ENCODE measurements around the gene MOB1B. TPM values are rescaled to one million over a fixed set of nuclear protein-coding genes. Genes with fewer than 3 reads are reported as not detected.
A peak's percentile ranks its signal among the peaks of the same experiment; 100 is the strongest.
"Not testable (repeated sequence)": the region's sequence is repeated elsewhere in the genome, so short reads cannot be mapped to it uniquely, and the experiment has no call there.

The MOB1B gene
- polyA plus RNA-seq (ENCODE audit: insufficient read depth in 1 of 5, insufficient read length in 5 of 5, low replicate concordance in 1 of 5) = 10 to 100 TPM; 31.2 to 53.5 (median 45.5) TPM
- long read RNA-seq, donor 1, full-length matches to known transcripts = 6 of 6 reads
- long read RNA-seq, donor 1, partial matches to known transcripts = 0 of 6 reads
- long read RNA-seq, donor 1, other reads (novel, unspliced or antisense) = 0 of 6 reads
- long read RNA-seq, donor 2, full-length matches to known transcripts = 1 of 6 reads
- long read RNA-seq, donor 2, partial matches to known transcripts = 5 of 6 reads
- long read RNA-seq, donor 2, other reads (novel, unspliced or antisense) = 0 of 6 reads
- long read RNA-seq, donor 3, full-length matches to known transcripts = 4 of 4 reads
- long read RNA-seq, donor 3, partial matches to known transcripts = 0 of 4 reads
- long read RNA-seq, donor 3, other reads (novel, unspliced or antisense) = 0 of 4 reads
- long read RNA-seq, donor 4, full-length matches to known transcripts = 4 of 15 reads
- long read RNA-seq, donor 4, partial matches to known transcripts = 11 of 15 reads
- long read RNA-seq, donor 4, other reads (novel, unspliced or antisense) = 0 of 15 reads
- long read RNA-seq, donor 5, full-length matches to known transcripts = 4 of 12 reads
- long read RNA-seq, donor 5, partial matches to known transcripts = 8 of 12 reads
- long read RNA-seq, donor 5, other reads (novel, unspliced or antisense) = 0 of 12 reads
- long read RNA-seq, donor 6, full-length matches to known transcripts = 14 of 14 reads
- long read RNA-seq, donor 6, partial matches to known transcripts = 0 of 14 reads
- long read RNA-seq, donor 6, other reads (novel, unspliced or antisense) = 0 of 14 reads
- long read RNA-seq, donor 7, full-length matches to known transcripts = 11 of 11 reads
- long read RNA-seq, donor 7, partial matches to known transcripts = 0 of 11 reads
- long read RNA-seq, donor 7, other reads (novel, unspliced or antisense) = 0 of 11 reads
- long read RNA-seq, donor 8, full-length matches to known transcripts = 4 of 4 reads
- long read RNA-seq, donor 8, partial matches to known transcripts = 0 of 4 reads
- long read RNA-seq, donor 8, other reads (novel, unspliced or antisense) = 0 of 4 reads

DNA sequence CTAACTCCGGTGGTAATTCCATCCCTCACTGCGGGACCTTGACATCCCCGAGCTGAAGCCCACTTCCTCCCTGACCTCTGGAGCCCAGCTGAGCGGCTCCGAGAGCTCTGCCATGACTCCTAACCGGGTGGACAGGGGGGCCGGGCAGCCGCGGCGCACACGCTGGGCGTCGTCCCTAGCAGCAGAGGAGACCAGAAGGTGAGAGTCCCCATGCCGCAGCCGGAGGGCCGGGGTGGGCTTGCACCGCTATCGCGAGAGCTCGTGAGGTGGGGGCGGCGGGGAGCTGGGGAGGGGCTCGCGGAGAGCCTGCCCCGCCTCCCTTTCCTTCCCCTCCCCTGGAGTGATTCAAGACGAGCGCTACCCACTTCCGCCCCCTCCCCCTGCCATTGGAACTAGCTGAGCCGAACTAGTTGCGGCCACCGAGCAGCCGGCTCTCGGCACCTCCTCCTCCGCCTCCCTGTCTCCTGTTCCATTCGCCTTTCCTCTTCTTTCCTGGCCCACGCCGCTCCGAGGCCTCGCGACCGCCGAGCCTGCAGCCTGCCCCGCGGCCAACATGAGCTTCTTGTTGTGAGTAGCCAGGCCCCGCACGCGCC, at the start of gene MOB1B:
Gene MOB1B, plus strand, starts transcription at position 386 of the 593 bp plus-strand sequence. Its CDS starts 168 bp downstream, at position 554.
- DNase-seq = peak; percentile 90

- no peak for DNase-seq
These were observed 46.7 kb upstream of the MOB1B start for GRCh38 chr4:70855464-70855863.

DNA sequence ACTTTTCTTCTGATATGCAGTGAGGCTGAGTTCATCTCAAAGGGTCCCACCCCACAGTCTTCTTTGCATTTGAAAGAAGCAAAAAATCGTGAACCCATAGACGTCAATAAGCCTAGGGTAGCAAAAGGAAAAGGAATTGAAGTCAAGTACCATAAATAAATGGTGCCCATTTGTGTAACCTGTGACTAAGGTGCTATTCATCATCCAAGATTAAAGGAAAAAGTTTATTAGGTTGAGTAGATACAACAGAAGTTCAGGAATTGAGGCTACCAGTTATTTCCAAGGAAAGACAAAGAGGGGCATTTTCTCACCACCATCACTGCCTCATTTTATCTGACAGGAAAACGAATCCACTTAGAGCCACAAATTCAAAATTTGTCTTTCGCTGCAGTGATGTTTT, 43.7 kb upstream of the MOB1B start:
- DNase-seq = no peak

DNA sequence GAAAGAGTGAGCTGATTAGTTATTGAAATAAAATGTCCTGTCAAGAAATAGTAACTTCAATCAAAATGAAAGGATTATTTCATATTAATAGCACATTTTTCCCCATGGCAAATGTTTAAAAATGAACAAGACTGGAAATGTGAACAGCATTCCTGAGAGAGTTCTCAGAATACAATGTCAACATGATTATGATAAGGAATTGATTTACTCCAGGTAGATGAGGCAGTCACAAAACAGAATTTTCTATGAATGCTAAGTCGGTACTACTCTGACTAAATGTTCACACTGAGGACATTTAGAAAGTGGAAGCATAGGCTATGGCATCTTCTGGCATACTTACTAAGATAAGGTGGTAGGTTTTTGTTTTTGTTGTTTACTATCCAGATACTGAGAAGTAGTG, 43.1 kb upstream of the MOB1B start:
- DNase-seq = no peak

GRCh38 chr4:70863099-70863790, 38.9 kb upstream of the MOB1B start:
- no peak for DNase-seq

GRCh38 chr4:70868778-70869177, 33.4 kb upstream of the MOB1B start:
- no peak for DNase-seq

GRCh38 chr4:70873216-70873615, 29.0 kb upstream of the MOB1B start:
- no peak for DNase-seq

DNA sequence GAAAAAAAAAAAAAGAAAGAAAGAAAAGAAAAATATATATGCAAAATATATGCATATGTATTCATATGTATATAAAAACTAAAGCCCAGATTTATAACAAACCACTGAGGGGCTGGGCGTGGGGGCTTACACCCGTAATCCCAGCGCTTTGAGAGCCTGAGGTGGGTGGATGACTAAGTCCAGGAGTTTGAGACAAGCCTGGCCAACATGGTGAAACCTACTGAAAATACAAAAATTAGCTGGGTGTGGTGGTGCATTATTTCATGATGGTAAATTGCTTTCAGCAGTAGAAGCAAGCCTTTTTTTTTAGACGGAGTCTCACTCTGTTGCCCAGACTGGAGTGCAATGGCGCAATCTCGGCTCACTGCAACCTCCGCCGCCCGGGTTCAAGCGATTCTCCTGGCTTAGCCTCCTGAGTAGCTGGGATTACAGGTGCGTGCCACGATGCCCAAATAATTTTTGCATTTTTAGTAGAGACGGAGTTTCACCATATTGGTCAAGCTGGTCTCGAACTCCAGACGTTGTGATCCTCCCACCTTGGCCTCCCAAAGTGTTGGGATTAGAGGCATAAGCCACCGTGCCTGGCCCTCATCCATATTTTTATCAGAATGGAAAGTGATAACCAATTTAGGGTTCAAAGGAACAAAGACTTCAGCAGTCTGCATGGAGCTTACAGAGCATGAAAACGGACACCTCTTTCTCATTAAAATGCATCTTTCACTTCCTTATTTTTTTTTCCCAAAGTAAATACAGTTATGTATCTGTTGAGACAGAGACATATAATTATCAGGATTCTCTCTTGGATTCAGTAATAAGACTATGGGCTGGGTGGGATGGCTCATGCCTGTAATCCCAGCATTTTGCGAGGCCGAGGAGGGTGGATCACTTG, 27.7 kb upstream of the MOB1B start:
- no peak for DNase-seq

GRCh38 chr4:70877556-70877955, 24.6 kb upstream of the MOB1B start:
- DNase-seq = no peak

GRCh38 chr4:70880739-70881138, 21.4 kb upstream of the MOB1B start:
- DNase-seq = no peak

GRCh38 chr4:70885174-70885573, 17.0 kb upstream of the MOB1B start:
- DNase-seq = no peak

DNA sequence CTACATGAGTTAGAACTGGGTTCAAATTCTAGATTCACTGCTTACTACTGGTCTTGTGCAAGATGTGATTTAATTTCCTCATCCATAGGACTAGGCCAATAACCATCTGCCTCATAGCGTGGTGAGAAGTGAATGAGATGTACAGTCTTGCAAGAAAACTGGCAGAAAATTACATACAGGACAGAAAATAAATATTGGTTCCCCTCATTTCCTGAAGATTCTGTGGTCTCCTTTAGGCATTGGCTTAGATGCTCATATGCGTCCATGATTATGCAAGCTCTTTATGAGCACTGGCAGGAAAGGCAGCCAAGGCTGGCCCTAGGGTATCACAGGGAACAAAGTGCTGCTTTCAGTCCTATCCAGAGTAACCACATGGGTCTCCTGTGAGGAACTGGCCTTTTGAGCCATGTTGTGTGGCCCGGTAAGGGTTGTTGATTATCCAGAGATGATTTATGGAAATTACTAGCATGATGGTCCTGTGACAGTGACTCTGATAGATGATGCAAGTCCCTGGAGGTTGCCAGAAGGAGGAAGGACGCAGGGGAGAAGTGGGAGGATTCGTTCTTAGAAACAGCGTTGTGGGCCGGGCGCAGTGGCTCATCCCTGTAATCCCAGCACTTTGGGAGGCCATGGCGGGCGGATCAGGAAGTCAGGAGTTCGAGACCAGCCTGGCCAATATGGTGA, 9.9 kb upstream of the MOB1B start:
- no peak for DNase-seq

DNA sequence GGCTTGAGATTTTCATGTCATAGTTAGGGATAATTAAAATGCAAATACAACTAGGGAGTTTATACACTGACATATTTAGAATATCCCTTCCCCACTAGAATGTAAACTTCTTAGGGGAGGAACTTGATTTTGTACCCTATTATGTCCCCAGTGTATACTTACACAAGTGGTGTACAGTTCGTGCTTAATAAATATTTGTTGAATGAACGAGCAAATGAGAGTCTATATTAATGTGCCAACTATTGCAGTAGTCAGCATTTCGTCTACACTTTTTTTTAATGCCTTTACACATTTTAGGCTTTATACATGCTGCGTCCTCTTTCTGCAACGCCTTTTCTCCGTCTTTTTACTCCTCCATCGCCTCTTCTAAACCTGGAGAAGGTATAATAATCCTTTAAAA, 8.4 kb upstream of the MOB1B start:
- DNase-seq = no peak

DNA sequence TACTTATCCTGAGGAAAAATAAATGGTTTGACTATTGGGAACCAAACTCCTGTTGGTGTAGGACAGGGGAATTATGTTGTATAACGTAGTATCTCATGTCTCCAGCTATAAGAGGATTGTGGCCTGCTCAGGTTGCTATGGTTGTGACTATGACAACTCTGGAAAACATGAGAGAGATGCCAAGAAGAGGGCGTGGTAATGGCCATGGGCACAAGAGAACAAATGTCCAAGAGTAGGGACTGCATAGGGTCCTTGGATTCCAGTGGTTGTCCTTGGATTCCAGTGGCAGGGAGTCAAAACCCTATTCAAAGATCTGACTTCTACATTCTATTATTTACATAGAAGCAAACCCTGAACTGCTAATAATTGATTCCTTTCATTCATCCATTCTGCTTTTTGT, 6.8 kb upstream of the MOB1B start:
- no peak for DNase-seq

GRCh38 chr4:70895811-70896491, 6.2 kb upstream of the MOB1B start:
- no peak for DNase-seq

DNA sequence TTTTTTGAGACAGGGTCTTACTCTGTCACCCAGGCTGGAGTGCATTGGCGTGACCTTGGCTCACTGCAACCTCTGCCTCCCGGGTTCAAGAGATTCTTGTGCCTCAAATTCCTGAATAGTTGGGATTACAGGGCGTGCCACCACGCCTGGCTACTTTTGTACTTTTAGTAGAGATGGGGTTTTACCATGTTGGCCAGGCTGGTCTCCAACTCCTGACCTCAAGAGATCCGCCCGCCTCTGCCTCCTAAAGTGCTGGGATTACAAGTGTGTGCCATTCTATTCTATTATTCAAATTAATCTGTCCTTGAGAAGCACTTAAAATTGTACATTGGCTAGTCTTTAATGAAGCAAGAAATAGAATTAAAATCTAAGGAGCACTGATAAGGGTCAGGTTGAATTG, 3.6 kb upstream of the MOB1B start:
- DNase-seq = not testable (repeated sequence)

DNA sequence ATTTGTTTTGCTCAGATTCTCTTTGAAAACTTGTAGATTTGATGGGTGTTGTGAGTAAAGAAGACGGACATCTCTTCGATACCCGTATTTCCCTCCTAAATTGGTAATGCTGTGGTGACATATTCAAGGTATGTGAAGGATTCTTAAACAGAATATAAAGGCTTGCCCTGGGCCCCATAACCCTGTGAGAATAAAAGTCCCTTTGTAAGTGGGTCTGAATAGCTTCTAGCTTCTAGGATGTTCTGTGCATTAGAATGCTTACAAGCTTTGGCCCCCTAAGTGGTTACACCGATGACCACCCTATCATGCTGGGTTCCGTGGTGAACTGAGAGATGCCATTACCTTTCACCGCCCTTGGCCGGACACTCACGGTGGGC, 574 bp upstream of the MOB1B start:
- no peak for DNase-seq

- peak in 1 of 2 donors; percentile 52 for DNase-seq
These were observed 565 bp downstream of the MOB1B start for GRCh38 chr4:70902577-70903290.

DNA sequence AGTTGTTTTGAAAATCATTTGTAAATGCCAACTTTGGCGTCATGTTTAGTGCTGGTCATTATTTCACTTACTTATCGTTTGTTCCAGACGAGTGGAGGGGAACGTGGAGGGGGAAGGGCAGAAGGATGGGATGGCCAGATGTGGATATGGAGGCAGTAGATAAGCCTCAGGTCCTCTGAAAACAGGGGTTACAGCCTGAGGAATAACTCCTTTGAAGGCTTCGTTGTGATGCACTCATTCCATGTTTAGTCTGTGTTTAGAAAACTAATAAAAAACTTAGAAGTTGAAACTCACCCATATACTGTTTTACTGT, 1.1 kb downstream of the MOB1B start:
- peak in 1 of 2 donors; percentile 42 for DNase-seq

Data from right lung (tissue), 10 donors.